ENCODE measurements around the gene RTL3. TPM values are rescaled to one million over a fixed set of nuclear protein-coding genes. Genes with fewer than 3 reads are reported as not detected.

Gene RTL3
- total RNA-seq: not detected in 2 replicates

GRCh38 chrX:78658845-78659744 lies at the start of gene RTL3:
RTL3 (minus strand) TSS chrX:78659328; CDS start chrX:78658420, 908 bp downstream.
- H3K4me1 Mint-ChIP-seq: peaks cover 12% of the 10 kb centered on the region
- no peaks in the 10 kb centered on the region for H3K27me3 Mint-ChIP-seq
- peak within 1 kb of the TSS; percentile 74 for H3K4me3 Mint-ChIP-seq
- peaks cover 2% of the 10 kb centered on the region for H3K9me3 Mint-ChIP-seq
- H3K36me3 Mint-ChIP-seq (ENCODE audit: low read depth): peaks cover 6% of the 10 kb centered on the region
- peak within 1 kb of the TSS; percentile 78 for H3K27ac Mint-ChIP-seq
- intact Hi-C loops (cut with micrococcal nuclease): loop anchor here (10.0 kb wide), 3 partner anchors 286 to 554 kb away; partner anchors contain the start of genes P2RY10 and PGK1
- DNase-seq: no peak

- no peak for DNase-seq
- peaks cover 2% of the 10 kb centered on the region for H3K4me1 Mint-ChIP-seq
- H3K27ac Mint-ChIP-seq: no peak overlapping the region
- no peaks in the 10 kb centered on the region for H3K36me3 Mint-ChIP-seq (ENCODE audit: low read depth)
- H3K9me3 Mint-ChIP-seq: no peaks in the 10 kb centered on the region
- H3K4me3 Mint-ChIP-seq: no peak overlapping the region
- intact Hi-C loops (cut with micrococcal nuclease): no loop called here
- H3K27me3 Mint-ChIP-seq: no peaks in the 10 kb centered on the region
These were observed 49.7 kb upstream of the RTL3 start for GRCh38 chrX:78708816-78709215.

GRCh38 chrX:78708262-78708661 lies 49.1 kb upstream of the RTL3 start:
- no peaks in the 10 kb centered on the region for H3K36me3 Mint-ChIP-seq (ENCODE audit: low read depth)
- intact Hi-C loops (cut with micrococcal nuclease): no loop called here
- no peaks in the 10 kb centered on the region for H3K27me3 Mint-ChIP-seq
- no peak overlapping the region for H3K4me3 Mint-ChIP-seq
- H3K4me1 Mint-ChIP-seq: peaks cover 2% of the 10 kb centered on the region
- no peak overlapping the region for H3K27ac Mint-ChIP-seq
- DNase-seq: no peak
- H3K9me3 Mint-ChIP-seq: no peaks in the 10 kb centered on the region

GRCh38 chrX:78706071-78706470 lies 46.9 kb upstream of the RTL3 start:
- Mint-ChIP-seq H3K36me3 (ENCODE audit: low read depth) (no peaks in the 10 kb centered on the region), H3K9me3 (peaks cover 3% of the 10 kb centered on the region), H3K27ac (no peak overlapping the region), H3K4me3 (no peak overlapping the region), H3K27me3 (no peaks in the 10 kb centered on the region), H3K4me1 (no peaks in the 10 kb centered on the region)
- DNase-seq: no peak
- intact Hi-C loops (cut with micrococcal nuclease): no loop called here

- no peaks in the 10 kb centered on the region for H3K27me3 Mint-ChIP-seq
- H3K4me1 Mint-ChIP-seq: no peaks in the 10 kb centered on the region
- no peak overlapping the region for H3K4me3 Mint-ChIP-seq
- no peaks in the 10 kb centered on the region for H3K9me3 Mint-ChIP-seq
- H3K36me3 Mint-ChIP-seq (ENCODE audit: low read depth): no peaks in the 10 kb centered on the region
- DNase-seq: no peak
- no peak overlapping the region for H3K27ac Mint-ChIP-seq
- intact Hi-C loops (cut with micrococcal nuclease): no loop called here
These were observed 34.4 kb upstream of the RTL3 start for GRCh38 chrX:78693536-78693935.

- Mint-ChIP-seq H3K4me3 (no peak overlapping the region), H3K36me3 (ENCODE audit: low read depth) (no peaks in the 10 kb centered on the region), H3K27me3 (no peaks in the 10 kb centered on the region), H3K27ac (no peak overlapping the region), H3K4me1 (no peaks in the 10 kb centered on the region), H3K9me3 (no peaks in the 10 kb centered on the region)
- DNase-seq: no peak
- intact Hi-C loops (cut with micrococcal nuclease): no loop called here
These were observed 33.9 kb upstream of the RTL3 start for GRCh38 chrX:78693012-78693411.

GRCh38 chrX:78687586-78687985 lies 28.5 kb upstream of the RTL3 start:
- H3K4me1 Mint-ChIP-seq: no peaks in the 10 kb centered on the region
- H3K27ac Mint-ChIP-seq: no peak overlapping the region
- DNase-seq: no peak
- no peaks in the 10 kb centered on the region for H3K36me3 Mint-ChIP-seq (ENCODE audit: low read depth)
- no peaks in the 10 kb centered on the region for H3K9me3 Mint-ChIP-seq
- no peak overlapping the region for H3K4me3 Mint-ChIP-seq
- intact Hi-C loops (cut with micrococcal nuclease): no loop called here
- H3K27me3 Mint-ChIP-seq: no peaks in the 10 kb centered on the region

- Mint-ChIP-seq H3K4me1 (no peaks in the 10 kb centered on the region), H3K9me3 (peaks cover 9% of the 10 kb centered on the region), H3K36me3 (ENCODE audit: low read depth) (no peaks in the 10 kb centered on the region), H3K4me3 (no peak overlapping the region), H3K27me3 (no peaks in the 10 kb centered on the region), H3K27ac (no peak overlapping the region)
- intact Hi-C loops (cut with micrococcal nuclease): no loop called here
- no peak for DNase-seq
These were observed 14.1 kb upstream of the RTL3 start for GRCh38 chrX:78673246-78673645.

GRCh38 chrX:78665342-78665741 lies 6.2 kb upstream of the RTL3 start:
- intact Hi-C loops (cut with micrococcal nuclease): no loop called here
- Mint-ChIP-seq H3K4me3 (no peak overlapping the region), H3K9me3 (peaks cover 10% of the 10 kb centered on the region), H3K4me1 (no peaks in the 10 kb centered on the region), H3K36me3 (ENCODE audit: low read depth) (no peaks in the 10 kb centered on the region), H3K27ac (no peak overlapping the region), H3K27me3 (no peaks in the 10 kb centered on the region)
- no peak for DNase-seq

- H3K9me3 Mint-ChIP-seq: peaks cover 5% of the 10 kb centered on the region
- intact Hi-C loops (cut with micrococcal nuclease): no loop called here
- H3K4me3 Mint-ChIP-seq: no peak overlapping the region
- no peak overlapping the region for H3K27ac Mint-ChIP-seq
- H3K36me3 Mint-ChIP-seq (ENCODE audit: low read depth): no peaks in the 10 kb centered on the region
- no peak for DNase-seq
- no peaks in the 10 kb centered on the region for H3K27me3 Mint-ChIP-seq
- peaks cover 8% of the 10 kb centered on the region for H3K4me1 Mint-ChIP-seq
These were observed 2.7 kb upstream of the RTL3 start for GRCh38 chrX:78661836-78662235.

GRCh38 chrX:78659955-78660354 lies 827 bp upstream of the RTL3 start:
- Mint-ChIP-seq H3K4me1 (peaks cover 8% of the 10 kb centered on the region), H3K4me3 (no peak overlapping the region), H3K36me3 (ENCODE audit: low read depth) (peaks cover 2% of the 10 kb centered on the region), H3K27me3 (no peaks in the 10 kb centered on the region), H3K27ac (no peak overlapping the region), H3K9me3 (peaks cover 5% of the 10 kb centered on the region)
- intact Hi-C loops (cut with micrococcal nuclease): loop anchor here (10.0 kb wide), 3 partner anchors 285 to 555 kb away; partner anchors contain the start of genes P2RY10 and PGK1
- DNase-seq: no peak

GRCh38 chrX:78658414-78658813 lies 714 bp downstream of the RTL3 start:
- intact Hi-C loops (cut with micrococcal nuclease): loop anchor here (10.0 kb wide), 3 partner anchors 286 to 554 kb away; partner anchors contain the start of genes P2RY10 and PGK1
- no peak for DNase-seq
- no peaks in the 10 kb centered on the region for H3K9me3 Mint-ChIP-seq
- H3K4me1 Mint-ChIP-seq: peaks cover 12% of the 10 kb centered on the region
- H3K27me3 Mint-ChIP-seq: no peaks in the 10 kb centered on the region
- H3K4me3 Mint-ChIP-seq: peak overlapping the region; percentile 74
- peak overlapping the region; percentile 78 for H3K27ac Mint-ChIP-seq
- H3K36me3 Mint-ChIP-seq (ENCODE audit: low read depth): peaks cover 6% of the 10 kb centered on the region

- Mint-ChIP-seq H3K9me3 (no peaks in the 10 kb centered on the region), H3K4me3 (no peak overlapping the region), H3K4me1 (peaks cover 21% of the 10 kb centered on the region), H3K27ac (no peak overlapping the region), H3K27me3 (no peaks in the 10 kb centered on the region), H3K36me3 (ENCODE audit: low read depth) (peaks cover 6% of the 10 kb centered on the region)
- intact Hi-C loops (cut with micrococcal nuclease): loop anchor here (10.0 kb wide), 3 partner anchors 289 to 551 kb away; partner anchors contain the start of genes P2RY10 and PGK1
- DNase-seq: no peak
These were observed 3.5 kb downstream of the RTL3 start for GRCh38 chrX:78655642-78656041.

- DNase-seq: peak; percentile 63
- intact Hi-C loops (cut with micrococcal nuclease): loop anchor here (5.0 to 10.0 kb wide), 10 partner anchors 136 to 709 kb away; partner anchors contain the start of genes P2RY10 and PGK1
- Mint-ChIP-seq H3K36me3 (ENCODE audit: low read depth) (peaks cover 10% of the 10 kb centered on the region), H3K4me3 (peak overlapping the region; percentile 76), H3K4me1 (peaks cover 19% of the 10 kb centered on the region), H3K27ac (peak overlapping the region; percentile 79), H3K27me3 (no peaks in the 10 kb centered on the region), H3K9me3 (no peaks in the 10 kb centered on the region)
These were observed 5.9 kb downstream of the RTL3 start for GRCh38 chrX:78653118-78653822.

Data from activated CD4-positive, alpha-beta T cell treated with anti-CD3 and anti-CD28 coated beads, Interleukin-2, amount 10 ng/mL, durations not matched to agents 24 days and 14 days (primary cell).